GM19372 (cell line): Measurements from ENCODE around the gene MSLN.

ENCODE experiments used
- ATAC-seq: cut with Tn5 transposase; IDR thresholded peaks from one replicate; pipeline ENCODE4 v1.9.1; 2021; ENCODE audit warnings: mild to moderate bottlenecking, low read depth, moderate library complexity; ENCODE audit not compliant: unreplicated experiment

The MSLN gene

GRCh38 chr16:800834-801511, 40.4 kb downstream of the MSLN start:
- ATAC-seq, result no peak

DNA sequence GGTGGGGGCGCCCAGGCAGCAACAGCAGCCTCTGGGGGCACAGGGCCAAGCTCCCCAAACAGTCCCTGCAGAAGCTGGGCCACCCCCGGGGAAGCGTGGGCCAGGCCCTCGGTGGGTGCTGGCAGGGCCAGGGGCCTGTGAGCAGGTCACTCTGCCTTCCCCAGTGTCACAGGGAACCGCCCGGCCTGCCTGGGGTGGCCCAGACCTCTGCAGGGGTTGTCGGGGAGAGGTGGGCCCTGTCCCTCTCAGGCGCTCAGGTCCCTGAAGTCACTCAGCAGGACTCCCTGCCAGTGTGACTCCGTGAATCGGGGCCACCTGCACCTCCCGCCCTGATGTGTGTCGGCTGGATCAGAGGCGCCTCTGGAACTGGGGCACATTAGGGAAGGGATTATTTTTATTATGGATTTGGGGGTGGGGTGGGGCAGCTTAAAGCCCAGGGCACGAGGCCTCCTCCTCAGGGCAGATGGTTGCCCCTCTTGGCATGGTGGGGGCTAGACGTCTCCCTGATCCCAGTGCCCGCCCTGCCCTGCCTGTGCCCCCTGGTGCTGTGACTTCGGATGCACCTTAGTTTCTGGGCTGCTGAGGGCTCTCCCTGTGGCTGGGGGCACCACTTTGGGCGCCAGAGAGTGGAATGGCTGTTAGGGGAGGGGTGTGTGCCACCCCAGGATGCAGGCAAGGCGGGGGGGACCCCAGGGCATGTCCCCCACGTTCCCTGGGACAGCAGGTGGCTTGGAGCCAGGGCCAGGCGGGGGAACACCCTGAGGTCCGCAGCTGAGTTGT, 41.2 kb downstream of the MSLN start:
- ATAC-seq, result no peak

DNA sequence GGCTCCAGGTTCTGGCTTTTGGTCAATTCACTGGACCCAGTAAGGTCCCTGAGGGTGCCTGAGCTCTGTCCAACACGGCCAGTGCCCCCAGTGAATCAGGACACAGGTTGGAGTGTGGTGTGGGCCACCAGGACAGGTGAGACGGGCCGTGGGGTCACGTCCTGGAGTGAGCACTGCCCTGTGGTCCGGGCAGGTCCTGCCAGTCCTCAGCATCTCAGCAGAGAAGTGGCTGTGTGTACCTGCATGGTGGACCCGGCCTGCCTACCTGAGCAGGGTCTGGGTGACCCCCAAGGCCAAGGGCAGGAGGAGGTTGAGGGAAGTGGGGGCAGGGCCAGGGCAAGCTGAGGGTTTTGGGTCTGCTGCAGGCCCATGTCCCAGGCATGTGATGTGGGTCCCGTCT, 41.9 kb downstream of the MSLN start:
- no peak for ATAC-seq

GRCh38 chr16:802914-803753, 42.6 kb downstream of the MSLN start:
- ATAC-seq, result no peak

GRCh38 chr16:803754-804080, 43.2 kb downstream of the MSLN start:
- ATAC-seq, result no peak

GRCh38 chr16:804193-805048, 43.9 kb downstream of the MSLN start:
- ATAC-seq, result no peak

- no peak for ATAC-seq
Measured at GRCh38 chr16:805474-805873, 44.9 kb downstream of the MSLN start.

DNA sequence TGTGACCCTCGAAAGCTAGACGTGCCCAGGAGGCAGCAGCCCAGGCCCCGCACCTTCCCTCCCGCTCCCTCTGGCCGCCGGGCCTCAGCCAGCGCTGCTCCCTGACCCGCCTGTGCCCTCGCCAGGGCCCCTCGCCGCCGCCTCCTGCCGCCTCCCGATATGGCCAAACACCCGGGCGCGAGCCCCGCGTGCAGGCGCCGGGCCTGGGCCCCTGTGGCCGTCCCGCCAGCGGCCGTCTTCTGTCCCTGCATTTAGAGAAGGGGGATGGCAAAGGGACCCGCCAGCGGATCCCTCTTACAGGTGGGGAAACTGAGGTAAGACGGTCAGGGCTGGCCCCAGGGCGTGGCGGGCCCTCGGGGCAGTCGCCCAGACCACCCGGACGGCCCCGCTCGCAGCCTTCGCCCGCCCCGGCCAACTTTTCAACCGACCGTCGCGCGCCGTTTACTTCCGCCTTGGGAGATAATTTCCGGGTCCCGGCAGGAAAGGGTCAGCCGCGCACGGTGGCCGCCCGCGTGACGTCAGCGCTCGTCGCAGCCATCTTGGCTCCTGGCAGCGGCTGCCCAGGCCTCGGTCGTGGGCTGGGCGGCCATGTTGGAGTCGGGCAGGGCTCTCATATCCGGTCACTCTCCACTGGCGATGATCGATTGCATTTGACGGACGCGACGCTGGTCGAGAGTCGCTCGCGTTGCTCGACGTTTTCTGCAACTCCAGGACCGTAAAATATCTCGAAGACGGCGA, 47.0 kb downstream of the MSLN start:
- peak; percentile 89 for ATAC-seq

DNA sequence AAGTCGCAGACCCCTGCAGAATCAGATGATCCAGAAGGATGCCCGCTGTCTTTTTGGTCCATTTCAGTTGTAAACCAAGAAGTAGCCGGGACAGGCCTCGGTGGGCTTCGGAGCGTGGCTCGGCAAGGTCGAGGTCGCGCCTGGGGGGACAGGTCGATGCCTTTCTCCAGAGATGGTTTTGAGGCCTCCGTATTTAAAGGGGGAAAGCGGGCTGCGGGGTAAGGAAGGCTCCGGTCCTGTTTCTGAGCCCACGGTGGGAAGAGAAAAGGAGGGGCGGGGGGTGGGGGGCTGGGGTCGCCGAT, 47.5 kb downstream of the MSLN start:
- ATAC-seq, result no peak

DNA sequence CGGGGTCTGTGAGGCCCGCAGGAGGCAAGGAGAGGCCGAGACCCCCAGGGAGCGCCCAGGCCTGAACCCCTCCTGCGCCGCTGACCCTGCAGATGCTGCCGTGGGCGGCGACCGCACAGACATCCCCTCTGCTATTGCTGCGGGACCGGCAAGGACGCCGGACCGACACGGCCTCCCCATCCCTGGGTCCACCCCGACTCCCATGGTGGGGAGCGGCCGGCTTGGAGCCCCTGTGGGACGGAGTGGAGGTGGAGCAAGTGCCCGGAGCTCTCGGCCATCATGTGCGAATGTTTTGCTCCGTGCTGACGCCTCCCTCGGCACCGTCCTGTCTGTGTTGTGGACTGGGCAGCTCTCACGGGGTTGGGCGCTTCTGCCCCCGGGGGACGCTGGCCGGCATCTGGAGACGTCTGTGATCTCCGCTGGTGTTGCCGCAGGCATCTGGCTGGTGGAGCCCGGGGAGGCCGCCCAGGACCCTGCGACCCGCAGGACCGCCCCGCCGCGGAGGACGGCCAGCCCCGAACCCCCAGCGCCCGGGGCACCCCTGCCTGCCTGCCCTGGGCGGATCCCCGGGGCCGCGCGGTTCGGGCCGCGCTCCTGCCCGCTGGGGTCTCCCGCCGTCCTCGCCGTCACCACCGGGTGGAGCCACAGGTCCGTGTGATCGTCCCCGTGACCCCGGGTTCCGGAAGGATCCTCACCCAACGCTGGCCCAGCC, 52.8 kb downstream of the MSLN start:
- ATAC-seq, result no peak

DNA sequence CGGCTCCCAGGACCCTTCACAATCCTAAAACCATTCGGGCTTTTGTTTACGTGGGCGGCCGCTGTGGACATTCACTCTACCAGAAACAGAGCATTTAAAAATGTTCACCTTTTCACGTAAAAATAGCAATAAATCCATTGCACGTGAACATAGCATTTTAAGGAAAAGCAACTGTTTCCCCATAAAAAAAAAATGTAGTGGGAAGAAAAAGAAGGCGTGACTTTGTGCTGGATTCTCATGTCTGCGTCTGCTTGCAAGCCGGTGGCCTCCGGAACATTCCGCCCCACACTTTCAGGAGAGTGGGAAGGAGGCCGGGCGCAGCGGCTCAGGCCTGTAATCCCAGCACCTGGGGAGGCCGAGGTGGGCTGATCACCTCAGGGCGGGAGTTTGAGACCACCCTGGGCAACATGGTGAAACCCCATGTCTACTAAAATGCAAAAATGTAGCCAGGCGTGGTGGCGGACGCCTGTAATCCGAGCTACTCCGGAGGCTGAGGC, 53.4 kb downstream of the MSLN start:
- ATAC-seq, result no peak

- ATAC-seq, result no peak
Measured at GRCh38 chr16:814974-815373, 54.4 kb downstream of the MSLN start.

DNA sequence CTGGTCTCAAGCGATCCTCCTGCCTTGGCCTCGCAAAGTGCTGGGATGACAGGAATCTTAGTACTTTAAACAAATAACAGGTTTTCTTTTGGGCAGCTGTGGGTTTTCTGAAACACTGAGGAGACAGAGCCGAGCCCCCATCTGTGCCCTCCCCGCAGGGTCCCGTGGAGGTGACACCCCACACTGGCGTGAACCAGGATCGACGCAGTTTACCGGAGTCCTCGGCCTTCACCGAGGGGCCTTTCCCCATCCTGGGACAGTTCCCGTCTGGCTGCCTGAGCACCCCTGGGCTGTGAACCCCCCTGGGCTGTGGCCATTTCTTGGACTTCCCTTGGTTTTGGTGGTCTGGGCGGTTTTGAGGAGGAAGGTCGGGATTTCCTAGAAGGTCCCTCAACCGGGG, 55.3 kb downstream of the MSLN start:
- ATAC-seq, result no peak

DNA sequence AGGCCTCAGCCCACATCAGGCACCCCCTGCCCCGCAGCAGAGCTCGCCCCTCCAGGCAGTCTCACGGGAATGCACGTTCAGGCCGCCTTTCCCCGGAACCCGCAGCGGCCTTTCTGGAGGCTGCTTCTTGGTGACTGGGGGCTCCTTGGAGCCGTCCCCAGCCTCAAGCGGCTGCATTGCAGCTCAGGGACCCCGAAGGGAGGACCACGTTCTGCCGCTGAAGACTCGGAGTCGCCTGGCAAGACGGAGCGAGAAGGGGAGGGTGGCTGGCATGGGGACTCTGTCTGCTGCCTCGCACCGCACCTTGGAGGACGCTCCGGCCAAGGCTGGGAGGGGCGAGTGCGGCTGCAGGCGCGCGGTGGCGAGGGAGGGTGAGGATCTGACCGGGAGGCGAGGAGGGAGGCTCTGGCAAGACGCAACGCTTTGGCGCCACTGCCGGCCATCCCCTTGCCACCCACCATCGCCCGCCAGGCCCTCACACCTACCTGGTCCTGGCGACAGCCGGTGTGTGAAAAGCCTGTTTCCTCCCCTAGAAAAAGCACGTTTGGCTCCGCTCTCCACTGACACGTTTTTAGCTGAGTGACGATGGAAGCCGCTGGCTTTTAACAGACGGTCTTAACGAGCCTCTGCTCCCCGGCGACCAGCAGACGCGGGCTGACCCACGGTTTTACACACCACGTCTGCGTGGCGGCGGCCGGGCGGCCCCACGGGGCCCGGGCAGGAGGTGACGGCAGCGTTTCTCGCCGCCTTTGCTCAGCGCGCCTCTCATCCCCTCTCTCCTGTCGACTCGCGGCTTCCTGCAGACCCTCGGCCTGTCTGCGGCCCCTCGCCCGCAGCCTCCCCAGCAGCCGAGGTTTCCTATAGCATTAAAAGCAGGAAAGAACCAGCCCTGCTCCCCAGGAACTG, 56.7 kb downstream of the MSLN start:
- ATAC-seq, result no peak

DNA sequence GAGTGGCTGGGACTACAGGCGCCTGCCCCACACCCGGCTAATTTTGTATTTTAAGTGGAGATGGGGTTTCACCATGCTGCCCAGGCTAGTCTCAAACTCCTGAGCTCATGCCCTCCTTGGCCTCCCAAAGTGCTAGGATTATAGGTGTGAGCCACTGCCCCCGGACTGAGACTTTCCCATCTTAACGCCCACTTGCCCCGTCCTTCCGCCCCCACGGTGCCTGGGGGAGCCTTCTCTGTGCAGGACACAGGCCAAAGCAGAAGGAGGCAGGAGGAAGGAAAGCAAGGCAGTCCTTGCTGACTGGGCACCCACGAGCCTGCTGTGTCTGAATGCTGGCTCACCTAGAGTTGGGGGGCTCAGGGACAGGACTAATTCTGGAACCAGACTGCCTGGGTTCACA, 57.6 kb downstream of the MSLN start:
- ATAC-seq, result no peak
